GM12891 (cell line): ENCODE measurements around the gene PLIN4.

ENCODE experiments used
- DNase-seq: peaks from one replicate; pipeline ENCODE4 v3.0.0; 2011; ENCODE audit warnings: low spot score; ENCODE audit not compliant: insufficient read length
- FAIRE-seq: peaks from 2 replicates; lab custom pipeline; 2011; peaks lifted over from hg19 to GRCh38; lab: Jason Lieb, UNC
- PAX5 ChIP-seq: IDR thresholded peaks from 2 replicates; pipeline ENCODE4 v1.6.1; 2011; ENCODE audit warnings: low read length, moderate library complexity, mild to moderate bottlenecking; ENCODE audit not compliant: insufficient read depth, severe bottlenecking
- POLR2A ChIP-seq: IDR thresholded peaks from 2 replicates; pipeline ENCODE4 v1.6.1; 2011; ENCODE audit warnings: low read depth, low read length, control low read depth
- POLR2AphosphoS5 ChIP-seq: IDR thresholded peaks from 2 replicates; pipeline ENCODE4 v1.6.1; 2011; ENCODE audit warnings: low read depth, low read length, control low read depth
- POU2F2 ChIP-seq: IDR thresholded peaks from 2 replicates; pipeline ENCODE4 v1.6.1; 2011; ENCODE audit warnings: low read depth, mild to moderate bottlenecking, control low read depth, low read length, moderate library complexity
- SPI1 ChIP-seq: IDR thresholded peaks from 2 replicates; pipeline ENCODE4 v1.6.1; 2011; ENCODE audit warnings: low read depth, low read length, control low read depth
- TAF1 ChIP-seq: IDR thresholded peaks from 2 replicates; pipeline ENCODE4 v1.6.1; 2011; ENCODE audit warnings: low read depth, low read length, control low read depth

The PLIN4 gene

GRCh38 chr19:4493929-4494690, 24.2 kb downstream of the PLIN4 start:
- TF ChIP-seq POLR2AphosphoS5: no peak
- TF ChIP-seq SPI1: no peak
- no peak for TF ChIP-seq POU2F2
- TF ChIP-seq POLR2A: no peak
- no peak for TF ChIP-seq PAX5
- no peak for TF ChIP-seq TAF1

GRCh38 chr19:4493104-4493928, 25.0 kb downstream of the PLIN4 start:
- DNase-seq (no peak), FAIRE-seq (no peak)
- TF ChIP-seq POU2F2 (no peak), PAX5 (no peak), SPI1 (no peak), POLR2AphosphoS5 (no peak), POLR2A (no peak), TAF1 (no peak)

More at GRCh38 chr19:4493929-4494690, 24.2 kb downstream of the PLIN4 start:
- no peak for FAIRE-seq
- DNase-seq: no peak

GRCh38 chr19:4492337-4493103, 25.8 kb downstream of the PLIN4 start:
- TF ChIP-seq PAX5 (no peak), POLR2A (no peak)
- peak; percentile 92 for FAIRE-seq
- no peak for DNase-seq

- TF ChIP-seq POLR2A (no peak), POU2F2 (no peak), POLR2AphosphoS5 (no peak), SPI1 (no peak), PAX5 (no peak), TAF1 (no peak)
- DNase-seq (no peak), FAIRE-seq (no peak)
Measured at GRCh38 chr19:4491446-4491845, 26.8 kb downstream of the PLIN4 start.

GRCh38 chr19:4488496-4488895, 29.8 kb downstream of the PLIN4 start:
- FAIRE-seq (no peak), DNase-seq (no peak)
- TF ChIP-seq TAF1: no peak
- no peak for TF ChIP-seq SPI1
- TF ChIP-seq POLR2A: no peak
- no peak for TF ChIP-seq POLR2AphosphoS5
- TF ChIP-seq POU2F2: no peak

- FAIRE-seq: no peak
Measured at GRCh38 chr19:4487572-4487971, 30.7 kb downstream of the PLIN4 start.

GRCh38 chr19:4483385-4483784, 34.9 kb downstream of the PLIN4 start:
- FAIRE-seq (no peak), DNase-seq (no peak)
- no peak for TF ChIP-seq SPI1
- TF ChIP-seq TAF1: no peak
- no peak for TF ChIP-seq POU2F2
- no peak for TF ChIP-seq PAX5
- TF ChIP-seq POLR2AphosphoS5: no peak
- no peak for TF ChIP-seq POLR2A

More at GRCh38 chr19:4487572-4487971, 30.7 kb downstream of the PLIN4 start:
- TF ChIP-seq SPI1 (no peak), POLR2AphosphoS5 (no peak), POU2F2 (no peak), PAX5 (no peak), POLR2A (no peak), TAF1 (no peak)
- DNase-seq: no peak

GRCh38 chr19:4482721-4483364, 35.4 kb downstream of the PLIN4 start:
- DNase-seq: no peak
- no peak for FAIRE-seq
- TF ChIP-seq POLR2A: no peak
- no peak for TF ChIP-seq TAF1
- no peak for TF ChIP-seq POU2F2
- TF ChIP-seq SPI1: no peak
- TF ChIP-seq PAX5: no peak
- TF ChIP-seq POLR2AphosphoS5: no peak
